GM12875 (cell line): ENCODE measurements around the gene ANKRD26.
"Not testable (repeated sequence)": the region's sequence is repeated elsewhere in the genome, so short reads cannot be mapped to it uniquely, and the experiment has no call there.

ENCODE experiments used
- H3K4me3 ChIP-seq: one replicate; pipeline ENCODE4 v1.5.1; 2011; ENCODE audit warnings: low read depth, low read length, control low read depth
- TF ChIP-seq, protein P1 (sequence below): IDR thresholded peaks from 2 replicates; pipeline ENCODE4 v1.5.1; 2011; ENCODE audit warnings: low read depth, mild to moderate bottlenecking, control low read depth, inconsistent platforms, low read length, moderate library complexity, borderline replicate concordance; ENCODE audit not compliant: insufficient read depth

ANKRD26 gene

GRCh38 chr10:27065084-27065483 lies 35.2 kb downstream of the ANKRD26 start:
- H3K4me3 ChIP-seq: no peak overlapping the region
- TF ChIP-seq, protein P1, sequence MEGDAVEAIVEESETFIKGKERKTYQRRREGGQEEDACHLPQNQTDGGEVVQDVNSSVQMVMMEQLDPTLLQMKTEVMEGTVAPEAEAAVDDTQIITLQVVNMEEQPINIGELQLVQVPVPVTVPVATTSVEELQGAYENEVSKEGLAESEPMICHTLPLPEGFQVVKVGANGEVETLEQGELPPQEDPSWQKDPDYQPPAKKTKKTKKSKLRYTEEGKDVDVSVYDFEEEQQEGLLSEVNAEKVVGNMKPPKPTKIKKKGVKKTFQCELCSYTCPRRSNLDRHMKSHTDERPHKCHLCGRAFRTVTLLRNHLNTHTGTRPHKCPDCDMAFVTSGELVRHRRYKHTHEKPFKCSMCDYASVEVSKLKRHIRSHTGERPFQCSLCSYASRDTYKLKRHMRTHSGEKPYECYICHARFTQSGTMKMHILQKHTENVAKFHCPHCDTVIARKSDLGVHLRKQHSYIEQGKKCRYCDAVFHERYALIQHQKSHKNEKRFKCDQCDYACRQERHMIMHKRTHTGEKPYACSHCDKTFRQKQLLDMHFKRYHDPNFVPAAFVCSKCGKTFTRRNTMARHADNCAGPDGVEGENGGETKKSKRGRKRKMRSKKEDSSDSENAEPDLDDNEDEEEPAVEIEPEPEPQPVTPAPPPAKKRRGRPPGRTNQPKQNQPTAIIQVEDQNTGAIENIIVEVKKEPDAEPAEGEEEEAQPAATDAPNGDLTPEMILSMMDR: no peak

DNA sequence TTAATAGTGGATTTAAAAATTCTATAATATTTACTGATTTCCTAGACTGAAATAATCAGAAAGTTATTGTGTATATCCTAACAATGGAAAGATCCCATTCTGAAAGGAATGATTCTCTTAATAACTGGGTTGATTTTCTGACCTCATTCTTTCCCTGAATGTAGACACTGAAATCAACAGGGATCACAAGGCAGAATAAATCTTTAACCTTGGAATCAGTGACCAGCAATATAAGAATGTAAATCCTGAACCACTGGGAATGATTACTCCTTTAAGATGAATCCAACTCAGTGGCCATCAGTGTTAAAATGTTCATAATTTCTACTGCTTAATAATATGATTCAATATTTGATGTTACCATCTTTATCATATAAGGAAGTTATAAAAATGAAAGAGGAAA lies 47.6 kb downstream of the ANKRD26 start:
- TF ChIP-seq, protein P1: no peak
- no peak overlapping the region for H3K4me3 ChIP-seq

DNA sequence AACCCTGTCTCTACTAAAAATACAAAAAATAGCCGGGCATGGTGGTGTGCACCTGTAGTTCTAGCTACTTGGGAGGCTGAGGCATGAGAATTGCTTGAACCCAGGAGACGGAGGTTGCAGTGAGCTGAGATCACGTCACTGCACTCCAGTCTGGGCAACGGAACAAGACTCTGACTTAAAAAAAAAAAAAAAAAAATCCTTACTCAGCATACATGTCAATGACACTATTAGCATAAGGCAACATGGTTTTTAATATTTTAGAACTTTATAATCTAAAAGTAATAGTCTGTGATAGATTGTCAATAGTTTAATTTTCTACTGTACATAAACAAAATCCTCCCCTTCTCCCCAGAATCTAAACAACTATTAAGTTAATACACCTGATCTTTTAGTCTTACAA lies 55.0 kb downstream of the ANKRD26 start:
- not testable (repeated sequence) for H3K4me3 ChIP-seq

DNA sequence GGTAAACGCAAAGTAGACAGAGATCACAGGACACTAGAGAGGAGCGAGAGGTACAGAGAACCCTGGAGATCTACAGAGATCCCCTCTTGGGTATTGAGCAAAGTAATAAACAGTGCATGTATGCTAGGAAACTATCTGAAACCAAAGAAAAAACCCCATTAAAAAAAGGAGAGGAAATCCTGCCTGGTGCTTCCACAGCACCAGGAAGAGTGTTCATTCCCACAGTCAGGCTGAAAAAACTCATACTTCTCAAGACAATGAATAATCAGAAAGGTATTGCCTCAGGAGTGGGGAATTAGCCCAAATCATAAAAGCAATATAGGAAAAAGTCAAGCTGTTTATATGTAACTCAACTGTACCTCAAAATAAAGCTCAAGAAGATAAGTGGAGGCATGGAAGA lies 59.1 kb downstream of the ANKRD26 start:
- H3K4me3 ChIP-seq: no peak overlapping the region
- TF ChIP-seq, protein P1: no peak

GRCh38 chr10:27038168-27038567 lies 62.1 kb downstream of the ANKRD26 start:
- no peak overlapping the region for H3K4me3 ChIP-seq
- TF ChIP-seq, protein P1: no peak

DNA sequence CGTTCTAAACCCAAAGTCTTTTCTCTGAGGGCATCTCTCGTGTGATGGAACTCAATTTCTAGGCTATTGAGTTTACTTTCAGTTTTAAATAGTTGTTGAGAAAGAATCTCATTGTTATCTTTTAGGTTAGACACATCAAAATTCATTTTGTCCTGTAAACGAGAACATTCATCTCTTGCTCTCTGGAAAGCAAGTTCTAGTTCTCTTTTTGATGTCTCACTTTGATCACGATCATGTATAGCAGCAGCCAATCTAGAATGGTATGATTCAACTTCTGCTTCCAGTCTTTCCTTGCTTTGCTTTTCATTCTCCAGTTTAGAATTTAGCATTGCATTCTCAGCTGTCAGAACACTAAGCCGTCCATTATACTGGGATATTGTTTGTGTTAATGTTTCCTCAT lies 65.1 kb downstream of the ANKRD26 start:
- H3K4me3 ChIP-seq: no peak overlapping the region
- TF ChIP-seq, protein P1: no peak

DNA sequence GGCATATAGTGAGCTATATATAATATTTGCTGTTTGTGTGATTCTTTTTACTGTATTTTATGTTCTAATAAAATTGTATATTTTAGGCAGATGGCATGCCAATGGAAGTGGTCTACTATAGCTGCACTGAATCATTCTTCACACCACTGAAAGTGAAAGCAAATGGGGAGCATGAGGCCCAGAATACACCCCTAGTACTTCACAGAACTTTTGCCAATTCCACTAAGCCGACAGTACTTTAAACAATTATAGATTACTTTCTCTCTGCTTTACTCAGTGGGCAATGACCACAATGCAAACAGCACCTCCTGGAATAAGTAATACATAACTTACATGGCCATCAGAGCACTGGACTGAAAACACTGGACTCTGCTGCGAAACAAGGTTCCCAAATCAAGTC lies 70.2 kb downstream of the ANKRD26 start:
- no peak overlapping the region for H3K4me3 ChIP-seq
- TF ChIP-seq, protein P1: no peak

DNA sequence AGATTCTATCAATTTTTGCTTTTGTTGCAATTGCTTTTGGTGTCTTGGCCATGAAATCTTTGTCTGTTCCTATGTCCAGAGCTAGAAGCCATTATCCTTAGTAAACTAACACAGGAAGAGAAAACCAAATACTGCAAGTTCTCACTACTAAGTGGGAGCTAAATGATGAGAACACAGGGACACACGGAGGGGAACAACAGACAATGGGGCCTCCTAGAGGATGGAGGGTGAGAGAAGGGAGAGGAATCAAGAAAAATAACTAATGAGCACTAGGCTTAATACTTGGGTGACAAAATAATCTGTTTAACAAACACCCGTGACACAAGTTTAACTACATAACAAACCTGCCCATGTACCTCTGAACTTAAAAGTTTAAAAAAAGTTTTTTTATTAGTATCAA lies 78.2 kb downstream of the ANKRD26 start:
- TF ChIP-seq, protein P1: no peak

More for the DNA sequence above, 78.2 kb downstream of the ANKRD26 start:
- H3K4me3 ChIP-seq: no peak overlapping the region
